GM12891 (cell line): Measurements from ENCODE around the gene GLIPR1L2.

Source experiments
- POLR2A ChIP-seq: IDR thresholded peaks from 2 replicates; pipeline ENCODE4 v1.6.1; 2011; ENCODE audit warnings: low read depth, low read length, control low read depth
- POLR2AphosphoS5 ChIP-seq: IDR thresholded peaks from 2 replicates; pipeline ENCODE4 v1.6.1; 2011; ENCODE audit warnings: low read depth, low read length, control low read depth
- SPI1 ChIP-seq: IDR thresholded peaks from 2 replicates; pipeline ENCODE4 v1.6.1; 2011; ENCODE audit warnings: low read depth, low read length, control low read depth
- TAF1 ChIP-seq: IDR thresholded peaks from 2 replicates; pipeline ENCODE4 v1.6.1; 2011; ENCODE audit warnings: low read depth, low read length, control low read depth

GRCh38 chr12:75419841-75420240, 29.0 kb downstream of the GLIPR1L2 start:
- TF ChIP-seq POLR2A (no peak), POLR2AphosphoS5 (no peak), TAF1 (no peak), SPI1 (no peak)
